Activated CD4-positive, alpha-beta T cell treated with anti-CD3 and anti-CD28 coated beads, Interleukin-2, amount 50 U/mL, for 24 hours (primary cell): ENCODE data around the gene CACNA1A.
A peak's percentile ranks its signal among the peaks of the same experiment; 100 is the strongest.

Experiments
- DNase-seq, 2 donors: peaks; one replicate each; pipeline ENCODE4 v3.0.0-alpha.2; 2020; ENCODE audit warnings: low read depth in 1 of 2, low spot score in 1 of 2

The CACNA1A gene

DNA sequence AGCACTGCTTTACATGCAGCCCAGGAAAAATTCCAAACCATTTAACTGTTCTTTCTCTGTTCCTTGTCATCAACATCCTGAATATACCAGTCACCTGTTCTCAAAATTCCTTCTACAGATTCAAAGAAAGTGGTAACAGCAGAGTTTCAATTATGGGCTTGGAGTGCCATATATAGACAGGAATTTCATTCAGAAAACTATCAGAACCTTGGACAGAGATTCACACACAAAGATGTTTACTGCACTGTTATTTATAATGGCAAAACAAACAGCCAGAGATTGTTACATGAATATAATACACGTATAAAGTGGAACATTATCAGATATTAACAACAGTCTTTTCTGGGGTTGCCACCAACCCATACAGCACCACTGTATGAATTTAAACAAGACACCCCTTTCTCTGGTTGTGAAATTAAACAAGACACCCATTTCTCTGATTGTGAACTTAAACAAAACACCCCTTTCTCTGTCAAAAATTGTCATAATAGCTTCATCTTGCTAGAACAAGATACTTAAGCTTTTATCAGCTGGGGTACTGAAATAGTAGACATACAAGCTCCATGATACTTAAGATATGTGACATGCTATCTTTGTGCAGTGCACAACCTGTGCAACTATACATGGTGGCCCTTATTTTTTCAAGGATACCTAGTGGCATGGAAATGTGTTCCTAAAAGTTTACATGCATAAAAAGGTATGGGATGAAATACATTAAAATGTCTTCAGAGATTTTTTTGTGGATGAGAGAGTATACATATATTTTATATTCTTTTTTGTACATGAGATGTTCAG lies 12.6 kb downstream of the CACNA1A start:
- no peak for DNase-seq

GRCh38 chr19:13492128-13492527 lies 14.2 kb downstream of the CACNA1A start:
- DNase-seq: no peak

DNA sequence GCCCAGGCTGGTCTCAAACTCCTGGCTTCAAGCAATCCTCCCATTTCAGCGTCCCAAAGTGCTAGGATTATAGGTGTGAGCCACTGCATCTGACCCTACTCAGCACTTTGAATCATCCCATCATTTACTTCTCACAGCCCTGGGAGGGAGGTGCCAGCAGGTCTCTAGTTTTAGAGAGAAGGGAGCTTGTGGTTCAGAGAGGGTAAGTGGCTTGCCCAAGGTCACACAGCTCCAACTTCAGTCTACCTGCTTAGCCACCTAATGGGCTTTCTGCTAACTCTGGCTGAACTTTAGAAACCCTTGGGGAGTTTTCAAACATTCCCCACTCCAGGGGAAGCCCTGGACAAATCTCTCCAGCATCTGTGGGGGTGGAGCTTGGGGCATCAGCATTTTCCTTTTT lies 18.3 kb downstream of the CACNA1A start:
- no peak for DNase-seq

DNA sequence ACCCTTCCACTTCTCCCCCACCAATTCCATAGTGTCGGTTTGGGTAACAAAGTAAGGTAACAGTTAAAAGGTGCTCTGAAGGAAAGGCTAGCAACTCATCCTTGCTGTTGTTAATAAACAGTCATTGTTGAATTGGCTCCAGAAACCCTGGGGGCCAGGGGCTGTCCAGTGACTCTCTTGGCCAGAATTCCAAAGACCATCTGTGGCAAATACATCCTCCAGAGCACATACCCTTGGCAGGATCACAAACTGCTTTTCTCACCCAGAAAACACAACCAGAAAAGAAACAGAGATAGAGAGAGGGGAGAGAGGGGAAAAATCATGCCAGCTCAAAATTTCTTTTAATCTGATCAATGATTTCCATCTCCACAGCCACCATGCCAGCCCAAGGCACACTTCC lies 22.1 kb downstream of the CACNA1A start:
- no peak for DNase-seq

- DNase-seq: no peak
Measured at GRCh38 chr19:13483215-13483614, 23.1 kb downstream of the CACNA1A start.

GRCh38 chr19:13478576-13478975 lies 27.7 kb downstream of the CACNA1A start:
- no peak for DNase-seq

DNA sequence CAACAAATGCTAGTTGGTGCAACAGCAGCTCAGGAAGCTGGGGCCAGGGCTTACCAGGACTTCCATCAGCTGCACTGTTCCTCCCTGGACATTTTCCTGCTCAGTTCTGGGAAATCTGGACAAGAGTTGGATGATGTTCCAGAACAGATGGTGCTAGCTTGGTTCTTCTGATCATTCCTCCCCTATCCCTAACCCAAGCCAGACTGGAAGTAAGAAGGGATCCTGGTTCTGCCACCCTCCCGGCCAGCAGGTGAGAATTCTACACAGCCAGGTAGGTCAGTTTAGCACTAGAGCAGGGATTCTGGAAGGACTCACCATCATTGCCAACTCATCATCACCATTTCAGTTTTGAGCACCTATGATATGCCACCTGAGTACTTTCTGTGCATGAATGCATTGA lies 30.2 kb downstream of the CACNA1A start:
- DNase-seq: no peak

- no peak for DNase-seq
Measured at GRCh38 chr19:13475044-13475443, 31.2 kb downstream of the CACNA1A start.

DNA sequence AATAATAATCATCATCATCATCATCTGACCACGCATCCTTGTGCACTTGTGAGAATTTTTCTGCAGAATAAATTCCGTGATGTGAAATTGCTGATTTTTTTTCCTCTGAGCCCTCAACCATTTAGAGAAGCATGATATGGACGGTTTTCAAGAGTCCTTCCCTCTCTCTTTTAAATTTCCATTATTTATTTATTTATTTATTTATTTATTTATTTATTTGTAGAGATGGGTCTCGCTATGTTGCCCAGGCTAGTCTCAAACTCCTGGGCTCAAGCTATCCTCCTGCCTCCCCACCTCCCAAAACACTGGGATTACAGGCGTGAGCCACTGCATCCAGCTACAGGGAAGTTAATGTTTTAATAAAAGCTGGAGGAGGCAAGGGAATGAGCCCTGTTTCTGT lies 39.6 kb downstream of the CACNA1A start:
- DNase-seq: no peak

GRCh38 chr19:13463296-13463695 lies 43.0 kb downstream of the CACNA1A start:
- DNase-seq: no peak

DNA sequence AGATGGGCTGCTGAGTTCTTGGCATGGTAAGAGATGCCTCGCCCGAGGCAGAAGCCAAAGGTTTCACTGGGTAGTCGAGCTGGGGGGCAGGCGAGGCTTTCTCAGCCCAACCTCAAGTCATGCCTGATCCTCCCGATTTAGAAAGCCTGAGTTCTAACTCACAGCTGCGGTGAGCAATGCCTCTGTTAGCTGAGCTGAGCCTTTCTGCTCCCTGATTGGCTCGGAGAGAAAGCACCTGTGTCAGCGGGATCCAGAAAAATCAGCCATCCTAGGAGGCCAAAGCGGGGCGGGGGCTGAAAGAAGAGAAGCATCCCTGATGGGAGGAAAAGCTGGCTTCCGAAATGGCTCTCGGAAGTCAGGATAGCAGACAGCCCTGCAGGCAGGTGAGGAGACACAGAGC lies 44.7 kb downstream of the CACNA1A start:
- DNase-seq: no peak

GRCh38 chr19:13460045-13460444 lies 46.2 kb downstream of the CACNA1A start:
- no peak for DNase-seq

- DNase-seq: no peak
Measured at GRCh38 chr19:13459351-13459750, 46.9 kb downstream of the CACNA1A start.

DNA sequence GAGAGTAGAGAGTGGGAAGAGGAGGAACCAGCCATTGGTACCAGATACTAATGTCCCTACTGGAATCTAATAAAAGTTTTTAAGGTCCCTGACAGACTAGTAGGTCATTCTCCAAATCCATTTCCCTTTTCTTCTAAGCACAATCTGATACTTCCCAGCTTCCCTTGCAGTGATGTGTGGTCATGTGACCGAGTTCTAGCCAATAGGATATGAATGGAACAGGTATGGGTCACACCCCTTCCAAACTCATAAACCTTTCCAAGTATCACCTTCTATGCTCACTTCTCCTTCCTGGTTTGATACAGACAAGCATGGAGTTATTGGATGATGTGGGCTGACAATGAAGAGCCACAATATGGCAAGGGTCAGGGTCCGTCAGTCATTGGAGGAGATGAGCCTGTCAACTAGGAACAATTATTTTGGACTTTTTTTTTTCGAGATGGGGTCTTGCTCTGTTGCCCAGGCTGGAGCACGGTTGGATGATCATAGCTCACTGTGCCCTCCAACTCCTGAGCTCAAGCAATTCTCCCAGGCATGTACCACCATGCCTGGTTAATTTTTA lies 54.8 kb downstream of the CACNA1A start:
- no peak for DNase-seq

GRCh38 chr19:13447978-13448377 lies 58.3 kb downstream of the CACNA1A start:
- no peak for DNase-seq

DNA sequence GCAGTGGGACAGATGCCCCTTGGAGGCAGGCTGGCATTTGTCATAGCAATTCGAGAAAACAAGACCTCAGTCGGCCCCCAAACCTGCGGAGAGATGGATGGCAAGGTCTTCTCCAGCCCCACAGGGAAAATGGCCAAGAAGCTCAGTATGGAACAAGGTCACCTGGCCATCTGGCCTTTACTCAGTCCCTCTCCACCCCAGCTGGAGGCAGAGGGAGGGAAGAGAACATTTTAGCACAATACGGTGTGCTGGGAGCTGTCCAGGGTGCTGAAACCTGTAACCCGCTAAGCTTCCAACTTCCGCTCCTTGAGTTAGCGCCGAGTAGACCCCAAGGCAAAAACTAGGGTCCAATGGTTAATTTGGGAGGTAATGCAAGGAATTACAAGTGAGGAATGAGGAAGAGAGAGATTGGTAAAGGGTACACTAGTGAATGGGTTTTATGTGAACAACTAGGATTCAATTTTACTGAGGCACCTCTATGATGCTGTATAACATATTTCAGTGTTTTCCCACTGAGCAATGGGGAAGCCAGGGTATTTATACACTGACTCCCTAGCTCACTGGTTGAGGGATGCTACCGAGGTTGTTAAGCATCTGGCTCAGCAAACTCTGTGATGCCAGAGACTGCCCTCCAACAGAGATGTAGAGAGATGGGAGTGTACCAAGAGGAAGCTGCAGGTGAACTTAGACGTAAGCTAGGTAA lies 64.3 kb downstream of the CACNA1A start:
- peak; percentile 3 to 10 for DNase-seq

DNA sequence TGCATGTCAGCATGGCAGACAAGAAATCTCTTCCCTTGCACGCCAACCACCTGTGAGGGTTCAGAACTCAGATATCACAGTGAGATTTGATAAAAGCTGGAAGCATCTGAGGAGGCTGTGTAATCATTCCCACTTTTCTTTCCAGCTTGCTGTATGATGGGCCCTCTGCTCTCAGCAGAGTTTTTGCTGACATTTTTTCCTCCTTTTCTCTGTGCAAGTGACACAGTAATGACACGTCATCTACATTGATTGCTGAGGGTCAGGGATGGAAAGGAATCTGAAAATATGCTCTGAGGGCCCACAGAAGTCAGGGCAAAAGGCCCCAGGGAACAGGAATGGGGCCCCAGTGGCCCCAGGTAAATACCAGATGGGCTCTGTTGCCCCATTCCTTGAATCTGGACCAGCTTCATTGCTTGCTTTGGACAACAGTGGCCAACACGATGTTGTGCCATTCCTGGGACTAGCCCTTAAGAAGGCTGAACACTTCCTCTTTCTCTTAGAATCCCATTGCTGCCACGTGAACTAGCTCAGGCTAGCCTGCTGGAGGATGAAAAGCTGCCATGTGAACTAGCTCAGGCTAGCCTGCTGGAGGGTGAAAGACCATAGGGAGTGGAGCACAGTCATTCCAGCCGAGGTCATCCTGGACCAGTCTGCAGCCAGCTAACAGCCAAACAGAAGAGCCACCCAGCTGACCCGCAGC lies 68.2 kb downstream of the CACNA1A start:
- no peak for DNase-seq

GRCh38 chr19:13436352-13436751 lies 69.9 kb downstream of the CACNA1A start:
- DNase-seq: no peak

DNA sequence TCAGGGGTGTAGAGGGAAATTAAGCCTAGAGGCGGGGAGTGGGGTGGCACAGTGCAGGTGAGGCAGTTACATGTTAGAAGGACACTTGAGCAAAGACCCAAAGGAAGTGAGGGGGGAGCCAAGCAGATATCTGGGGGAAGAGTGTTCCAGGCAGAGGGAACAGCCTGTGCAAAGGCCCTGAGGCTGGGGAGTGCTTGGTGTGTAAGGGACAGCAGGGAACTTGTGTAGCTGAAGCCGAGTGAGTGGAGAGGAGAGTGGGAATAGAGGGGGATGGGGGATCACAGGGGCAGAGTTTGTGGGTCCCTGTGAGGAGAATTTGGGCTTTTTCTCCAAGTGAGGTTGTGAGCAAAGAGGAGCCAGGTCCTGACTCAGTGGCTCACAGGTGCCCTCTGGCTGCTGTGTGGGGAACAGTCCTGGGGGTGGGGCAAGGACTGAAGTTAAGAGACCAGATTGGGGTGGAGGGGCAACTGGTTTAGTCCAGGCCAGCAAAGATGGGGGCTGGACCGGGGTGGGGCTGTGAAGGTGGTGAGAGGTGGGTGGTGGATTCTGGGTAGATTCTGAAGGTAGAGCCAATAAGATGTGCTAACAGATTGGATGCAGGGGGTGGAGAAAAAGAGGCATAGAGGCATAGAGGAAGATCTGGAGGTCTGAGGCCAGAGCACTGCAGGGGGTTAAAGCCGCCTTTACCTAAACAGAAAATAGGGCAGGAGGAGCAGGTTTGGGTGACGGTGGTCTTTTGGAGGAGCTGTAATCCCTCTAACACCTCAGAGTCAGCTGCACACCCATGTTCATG lies 75.3 kb downstream of the CACNA1A start:
- peak; percentile 9 to 33 for DNase-seq

DNA sequence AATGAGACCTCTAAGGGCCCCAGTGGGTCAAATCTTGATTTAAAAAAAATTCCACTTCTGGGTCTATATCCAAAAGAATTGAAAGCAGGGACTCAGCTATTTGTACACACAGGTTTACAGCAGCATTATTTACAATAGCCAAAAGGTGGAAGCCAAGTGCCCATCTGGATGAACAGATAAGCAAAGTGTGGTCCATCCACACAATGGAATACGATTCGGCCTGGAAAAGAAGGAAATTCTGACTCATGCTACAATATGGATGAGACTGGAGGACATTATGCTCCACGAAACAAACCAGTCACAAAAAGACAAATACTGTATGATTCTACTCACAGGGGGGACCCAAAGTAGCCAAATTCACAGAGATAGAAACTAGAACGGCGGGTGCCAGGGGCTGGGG lies 76.7 kb downstream of the CACNA1A start:
- no peak for DNase-seq

DNA sequence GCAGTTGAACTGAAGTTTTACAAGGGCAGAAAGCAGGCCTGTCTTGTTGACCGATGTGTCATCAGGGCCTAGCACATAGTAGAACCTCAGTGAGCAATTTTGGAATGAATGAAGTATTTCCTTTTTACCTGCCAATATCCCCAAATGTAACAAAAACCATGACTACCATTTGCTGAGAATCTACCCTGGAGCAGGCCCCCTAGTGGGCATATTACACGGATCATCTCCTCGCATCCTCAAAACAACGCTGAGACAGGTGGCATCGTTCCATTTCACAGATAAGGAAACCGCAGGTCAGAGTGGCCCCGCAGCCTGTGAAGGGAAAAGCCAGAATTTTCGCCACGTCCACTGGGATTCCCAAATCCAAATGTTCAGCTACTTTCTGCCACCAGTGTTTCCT lies 77.9 kb downstream of the CACNA1A start:
- no peak for DNase-seq
